GM12874 (cell line): ENCODE measurements around the gene XPO4.

Source experiments
- TF ChIP-seq, protein P1 (sequence below): IDR thresholded peaks from 2 replicates; pipeline ENCODE4 v1.5.1; 2011; ENCODE audit warnings: low read depth, mild to moderate bottlenecking, control low read depth, low read length, moderate library complexity; ENCODE audit not compliant: insufficient read depth

XPO4 gene

GRCh38 chr13:20749377-20749776 is 153.2 kb downstream of the XPO4 start:
- TF ChIP-seq, protein P1, sequence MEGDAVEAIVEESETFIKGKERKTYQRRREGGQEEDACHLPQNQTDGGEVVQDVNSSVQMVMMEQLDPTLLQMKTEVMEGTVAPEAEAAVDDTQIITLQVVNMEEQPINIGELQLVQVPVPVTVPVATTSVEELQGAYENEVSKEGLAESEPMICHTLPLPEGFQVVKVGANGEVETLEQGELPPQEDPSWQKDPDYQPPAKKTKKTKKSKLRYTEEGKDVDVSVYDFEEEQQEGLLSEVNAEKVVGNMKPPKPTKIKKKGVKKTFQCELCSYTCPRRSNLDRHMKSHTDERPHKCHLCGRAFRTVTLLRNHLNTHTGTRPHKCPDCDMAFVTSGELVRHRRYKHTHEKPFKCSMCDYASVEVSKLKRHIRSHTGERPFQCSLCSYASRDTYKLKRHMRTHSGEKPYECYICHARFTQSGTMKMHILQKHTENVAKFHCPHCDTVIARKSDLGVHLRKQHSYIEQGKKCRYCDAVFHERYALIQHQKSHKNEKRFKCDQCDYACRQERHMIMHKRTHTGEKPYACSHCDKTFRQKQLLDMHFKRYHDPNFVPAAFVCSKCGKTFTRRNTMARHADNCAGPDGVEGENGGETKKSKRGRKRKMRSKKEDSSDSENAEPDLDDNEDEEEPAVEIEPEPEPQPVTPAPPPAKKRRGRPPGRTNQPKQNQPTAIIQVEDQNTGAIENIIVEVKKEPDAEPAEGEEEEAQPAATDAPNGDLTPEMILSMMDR = no peak

- TF ChIP-seq, protein P1 = no peak
These were observed 162.5 kb downstream of the XPO4 start for GRCh38 chr13:20740021-20740420.

DNA sequence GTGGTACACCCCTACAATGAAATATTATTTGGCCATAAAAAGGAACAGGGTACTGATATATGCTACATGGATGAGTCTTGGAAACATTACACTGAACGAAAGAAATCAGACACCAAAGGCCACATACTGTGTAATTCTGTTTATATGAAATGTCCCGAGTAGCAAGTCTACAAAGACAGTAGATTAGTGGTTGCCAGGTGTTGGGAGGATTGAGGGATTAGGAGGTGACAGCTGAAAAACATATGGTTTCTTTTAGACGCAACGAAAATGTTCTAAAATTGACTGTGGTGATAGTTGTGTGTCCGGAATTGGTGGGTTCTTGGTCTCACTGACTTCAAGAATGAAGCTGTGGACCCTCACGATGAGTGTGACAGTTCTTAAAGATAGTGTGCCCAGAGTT is 163.9 kb downstream of the XPO4 start:
- TF ChIP-seq, protein P1 = no peak

GRCh38 chr13:20729633-20730585 is 172.6 kb downstream of the XPO4 start:
- TF ChIP-seq, protein P1 = no peak

GRCh38 chr13:20728579-20729311 is 173.8 kb downstream of the XPO4 start:
- TF ChIP-seq, protein P1 = no peak

- TF ChIP-seq, protein P1 = no peak
These were observed 174.7 kb downstream of the XPO4 start for GRCh38 chr13:20727856-20728255.
